Activated T-cell treated with anti-CD3 and anti-CD28 coated beads for 24 hours (primary cell): ENCODE data around the gene RIPPLY3.

Experiments
- DNase-seq: peaks from one replicate; pipeline ENCODE4 v3.0.0-alpha.2; 2020; ENCODE audit warnings: low read depth

RIPPLY3 gene

DNA sequence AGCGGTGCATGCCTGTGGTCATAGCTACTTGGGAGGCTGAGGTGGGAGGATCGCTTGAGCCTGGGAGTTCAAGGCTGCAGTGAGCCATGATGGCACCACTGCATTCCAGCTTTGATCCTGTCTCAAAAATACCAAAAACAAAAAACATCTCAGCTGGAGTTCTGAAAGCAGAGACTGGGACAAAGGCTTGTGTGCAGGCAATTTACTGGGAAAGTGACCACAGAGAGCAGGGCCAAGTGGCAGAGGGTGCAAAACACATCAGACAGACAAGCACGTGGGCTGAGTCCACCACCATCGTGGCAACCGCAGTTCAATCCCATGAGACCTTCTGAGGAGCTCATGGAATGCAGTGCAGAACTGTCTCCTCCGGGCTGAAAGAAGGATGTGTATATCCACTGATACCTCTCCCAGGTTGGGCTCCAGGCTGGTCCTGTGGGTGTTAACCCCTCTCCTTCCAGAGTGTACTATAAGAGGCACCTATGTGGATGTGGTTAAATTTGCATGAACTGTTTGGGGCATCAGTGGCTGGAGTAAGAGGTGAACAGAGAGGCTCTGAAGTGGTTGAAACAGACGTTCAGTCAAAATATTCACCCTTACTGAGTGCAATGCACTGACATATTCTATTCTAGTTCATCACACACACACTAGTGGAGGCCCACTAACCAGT lies 55.6 kb downstream of the RIPPLY3 start:
- no peak for DNase-seq

DNA sequence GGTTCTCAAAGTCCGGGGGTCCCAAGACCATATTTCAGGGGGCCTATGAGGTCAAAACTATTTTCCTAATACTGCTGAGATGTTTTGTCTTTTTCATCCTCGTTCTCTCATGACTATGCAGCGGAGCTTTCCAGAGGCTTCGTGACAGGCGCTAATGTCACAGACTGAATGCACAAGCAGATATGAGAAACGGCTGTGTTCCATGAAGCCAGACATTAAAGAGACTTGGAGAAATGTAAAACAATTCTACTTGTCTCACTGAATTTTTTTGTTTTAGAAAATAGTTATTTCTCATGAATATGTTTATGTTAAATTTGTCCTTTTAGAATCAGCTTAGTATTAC lies 56.1 kb downstream of the RIPPLY3 start:
- DNase-seq = no peak

DNA sequence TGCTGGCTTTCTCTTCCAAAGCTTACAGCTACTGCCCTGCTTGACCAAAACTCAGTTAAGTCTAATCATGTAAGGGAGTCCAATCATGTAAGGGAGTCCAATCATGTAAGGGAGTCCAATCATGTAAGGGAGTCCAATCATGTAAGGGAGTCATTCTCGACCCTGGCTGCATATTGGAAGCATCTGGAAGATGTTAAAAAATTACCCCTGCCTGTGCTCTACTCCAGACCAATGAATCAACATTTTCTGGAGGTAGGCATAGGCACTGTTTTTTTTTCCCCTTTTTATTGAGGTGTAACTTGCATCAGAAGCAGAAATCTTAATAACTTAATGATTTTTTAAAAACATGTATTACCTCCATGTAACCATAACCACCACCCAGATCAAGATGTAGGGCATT lies 56.9 kb downstream of the RIPPLY3 start:
- no peak for DNase-seq

DNA sequence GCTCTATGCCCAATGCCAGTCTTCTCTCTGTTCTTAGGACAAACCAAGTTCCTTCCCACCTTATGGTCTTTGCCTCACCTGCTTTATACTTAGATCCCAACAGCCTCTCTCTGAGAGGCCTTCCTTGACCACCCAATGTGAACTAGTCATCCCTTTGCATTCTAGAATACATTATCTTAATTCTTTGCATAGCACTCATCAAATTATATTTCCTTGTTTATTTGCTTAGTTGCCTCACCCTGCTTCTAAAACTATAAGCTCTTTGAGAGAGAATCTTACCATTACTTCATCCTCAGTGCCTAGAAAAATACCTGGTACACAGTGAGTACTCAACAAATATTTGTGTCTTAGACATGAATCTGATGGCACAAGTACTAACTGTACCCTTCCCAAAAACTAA lies 58.3 kb downstream of the RIPPLY3 start:
- no peak for DNase-seq

DNA sequence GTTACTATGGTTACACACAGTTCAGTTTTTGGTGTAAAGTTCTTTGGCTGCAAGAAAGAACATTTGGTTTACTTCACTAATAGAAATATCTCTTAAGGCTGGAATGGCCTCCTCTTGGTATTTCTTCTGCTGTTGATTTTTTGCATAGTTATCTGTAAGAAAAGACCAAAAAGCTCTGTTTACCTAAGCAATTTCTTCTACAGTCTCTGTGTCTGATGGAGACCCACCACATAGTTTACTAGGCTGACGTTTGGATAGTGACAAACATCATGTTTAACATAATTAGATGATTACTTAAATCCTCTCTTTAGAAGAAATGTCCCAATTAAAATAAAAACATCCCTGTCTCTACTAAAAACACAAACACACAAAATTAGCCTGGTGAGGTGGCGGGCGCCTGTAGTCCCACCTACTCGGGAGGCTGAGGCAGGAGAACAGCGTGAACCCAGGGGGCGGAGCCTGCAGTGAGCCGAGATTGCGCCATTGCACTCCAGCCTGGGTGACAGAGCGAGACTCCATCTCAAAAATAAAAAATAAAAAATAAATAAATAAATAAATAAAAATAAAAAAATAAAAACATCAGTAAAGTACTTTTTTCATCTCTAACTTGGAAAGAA lies 59.2 kb downstream of the RIPPLY3 start:
- DNase-seq = no peak
